ENCODE data around the gene PTMS.

- TF ChIP-seq MYC (IDR thresholded peaks at IDR 0.05; ENCODE audit: low read depth, low read length): no peak
- TF ChIP-seq, protein P1, sequence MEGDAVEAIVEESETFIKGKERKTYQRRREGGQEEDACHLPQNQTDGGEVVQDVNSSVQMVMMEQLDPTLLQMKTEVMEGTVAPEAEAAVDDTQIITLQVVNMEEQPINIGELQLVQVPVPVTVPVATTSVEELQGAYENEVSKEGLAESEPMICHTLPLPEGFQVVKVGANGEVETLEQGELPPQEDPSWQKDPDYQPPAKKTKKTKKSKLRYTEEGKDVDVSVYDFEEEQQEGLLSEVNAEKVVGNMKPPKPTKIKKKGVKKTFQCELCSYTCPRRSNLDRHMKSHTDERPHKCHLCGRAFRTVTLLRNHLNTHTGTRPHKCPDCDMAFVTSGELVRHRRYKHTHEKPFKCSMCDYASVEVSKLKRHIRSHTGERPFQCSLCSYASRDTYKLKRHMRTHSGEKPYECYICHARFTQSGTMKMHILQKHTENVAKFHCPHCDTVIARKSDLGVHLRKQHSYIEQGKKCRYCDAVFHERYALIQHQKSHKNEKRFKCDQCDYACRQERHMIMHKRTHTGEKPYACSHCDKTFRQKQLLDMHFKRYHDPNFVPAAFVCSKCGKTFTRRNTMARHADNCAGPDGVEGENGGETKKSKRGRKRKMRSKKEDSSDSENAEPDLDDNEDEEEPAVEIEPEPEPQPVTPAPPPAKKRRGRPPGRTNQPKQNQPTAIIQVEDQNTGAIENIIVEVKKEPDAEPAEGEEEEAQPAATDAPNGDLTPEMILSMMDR (IDR thresholded peaks at IDR 0.05; ENCODE audit: extremely low read depth in 1 of 2, insufficient read depth in 1 of 2, low read depth in 1 of 2, low read length in 2 of 2): no peak
These were observed 33.0 kb downstream of the PTMS start for GRCh38 chr12:6799147-6799546.
